DMS114 treated with DMSO at 0.1 percent for 48 hours (cell line): ENCODE measurements around the gene UST.
"Not testable (repeated sequence)": the region's sequence is repeated elsewhere in the genome, so short reads cannot be mapped to it uniquely, and the experiment has no call there.

Source experiments
- DNase-seq: peaks from one replicate; lab custom pipeline; 2025; ENCODE audit not compliant: unreplicated experiment; lab: John Stamatoyannopoulos, UW

UST gene

DNA sequence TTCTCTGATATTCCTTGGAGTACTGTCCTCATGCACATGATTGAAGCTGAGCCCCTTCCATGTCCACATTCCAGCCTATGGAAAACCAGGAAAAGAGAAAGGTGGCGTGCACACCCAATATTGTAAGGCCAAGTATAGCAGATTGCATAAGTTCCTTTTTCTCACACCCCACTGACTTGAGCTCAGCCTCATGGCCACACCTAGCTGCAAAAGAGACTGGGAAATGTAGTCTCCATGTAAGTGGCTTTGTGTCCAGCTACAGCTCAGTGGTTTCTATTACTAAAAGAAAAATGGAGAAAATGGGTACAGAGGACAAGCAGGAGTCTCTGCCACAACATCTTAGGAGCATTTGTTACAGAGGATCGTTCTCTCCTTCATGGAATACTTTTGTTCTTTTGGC, 10.8 kb upstream of the UST start:
- no peak for DNase-seq

DNA sequence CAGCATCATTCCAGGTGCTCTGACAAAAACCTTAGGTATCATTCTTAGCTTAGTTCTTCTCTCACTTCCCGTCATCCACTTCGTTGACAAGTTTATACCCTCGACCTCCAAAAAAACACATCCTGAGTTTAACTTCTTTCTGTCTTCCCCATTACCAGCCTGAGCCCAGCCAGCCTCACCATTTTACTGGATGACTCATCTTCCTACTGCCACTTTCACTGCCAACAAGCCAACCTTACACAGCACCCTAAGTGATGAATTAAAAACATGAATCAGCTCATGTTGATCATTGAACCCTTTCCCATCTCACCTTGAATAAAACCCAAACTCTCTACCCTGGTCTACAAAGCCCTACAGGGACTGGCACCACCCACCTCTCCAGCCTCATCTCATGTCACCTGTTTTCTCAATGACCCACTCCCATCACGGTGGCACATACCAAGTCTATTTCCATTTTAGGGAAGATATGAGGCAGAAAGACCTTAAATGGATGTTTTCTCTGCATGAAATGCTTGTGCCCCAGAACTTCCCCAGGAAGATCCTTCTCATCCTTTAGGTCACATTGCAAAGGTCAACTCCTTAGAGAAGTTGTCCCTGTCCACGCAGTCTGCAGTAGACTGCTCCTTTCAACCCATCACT, 9.9 kb upstream of the UST start:
- no peak for DNase-seq

- DNase-seq, result no peak
These were observed 9.0 kb upstream of the UST start for GRCh38 chr6:148737806-148738205.

DNA sequence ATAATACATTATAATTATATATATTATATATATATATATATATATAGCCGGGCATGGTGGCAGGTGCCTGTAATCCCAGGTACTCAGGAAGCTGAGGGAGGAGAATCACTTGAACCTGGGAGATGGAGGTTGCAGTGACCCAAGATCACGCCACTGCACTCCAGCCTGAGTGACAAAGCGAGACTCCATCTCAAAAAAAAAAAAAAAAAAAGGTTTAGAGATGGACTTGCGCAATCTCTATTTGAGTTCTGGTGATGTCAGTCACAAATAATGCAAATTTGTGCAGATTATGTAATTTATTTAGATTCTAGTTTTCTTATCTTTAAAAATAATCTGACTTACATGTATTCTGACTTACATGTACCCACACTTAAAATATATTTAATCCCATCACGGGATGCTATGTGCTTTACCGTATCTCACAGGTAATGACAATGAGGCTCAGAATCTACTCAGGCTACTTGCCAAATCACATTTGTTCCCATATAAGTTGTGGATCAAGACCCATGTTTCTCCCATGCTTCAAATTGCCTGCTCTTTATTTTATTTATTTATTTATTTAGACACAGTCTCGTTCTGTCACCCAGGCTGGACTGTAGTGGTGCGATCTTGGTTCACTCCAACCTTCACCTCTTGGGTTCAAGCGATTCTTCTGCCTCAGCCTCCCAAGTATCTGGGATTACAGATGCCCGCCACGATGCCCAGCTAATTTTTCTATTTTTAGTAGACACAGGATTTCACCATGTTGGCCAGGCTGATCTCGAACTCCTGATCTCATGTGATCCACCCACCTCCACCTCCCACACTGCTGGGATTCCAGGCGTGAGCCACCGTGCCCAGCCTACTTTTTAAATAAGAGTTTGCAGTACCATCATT, 7.6 kb upstream of the UST start:
- DNase-seq, result no peak

- no peak for DNase-seq
These were observed 7.1 kb upstream of the UST start for GRCh38 chr6:148739822-148740128.

DNA sequence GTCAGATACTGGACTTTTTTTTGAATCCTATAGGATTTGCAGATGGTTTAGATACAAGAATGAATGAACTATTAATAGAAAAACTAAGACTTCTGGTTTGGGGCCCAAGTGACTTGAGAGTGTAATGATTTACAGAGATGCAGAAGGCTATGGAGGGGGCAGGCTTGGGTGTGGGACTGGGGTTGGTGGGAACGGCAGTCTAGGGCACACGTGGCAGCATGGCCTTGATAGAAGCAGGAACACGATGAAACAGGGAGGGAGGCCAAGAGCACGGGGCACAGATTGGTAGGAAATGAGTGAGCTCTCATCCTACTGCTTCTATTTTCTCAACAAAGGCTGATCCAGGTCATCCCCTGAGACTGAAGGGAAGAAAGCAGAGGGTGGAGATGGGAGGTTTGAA, 3.4 kb upstream of the UST start:
- DNase-seq, result no peak

DNA sequence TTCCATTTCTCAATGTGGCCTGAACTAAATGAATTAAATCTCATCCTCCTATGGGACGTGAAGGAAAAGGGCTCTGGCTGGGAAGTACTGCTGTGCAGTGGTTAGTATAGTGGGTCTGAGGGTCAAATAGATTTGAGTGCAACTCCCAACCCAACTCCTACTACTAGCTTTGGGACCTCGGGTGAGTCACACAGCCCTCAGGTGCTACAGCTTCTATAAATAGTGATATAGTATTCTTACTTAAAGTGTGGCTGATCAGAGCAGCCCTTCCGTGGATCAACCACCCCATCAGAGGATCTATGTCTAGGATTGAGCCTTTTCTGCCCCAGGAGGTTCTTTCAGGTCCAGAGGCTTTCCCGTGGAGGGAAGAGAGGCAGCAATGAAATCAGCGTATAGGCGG, 904 bp upstream of the UST start:
- DNase-seq, result no peak

GRCh38 chr6:148747145-148747470, 278 bp downstream of the UST start:
- no peak for DNase-seq

GRCh38 chr6:148747471-148748165, 788 bp downstream of the UST start:
- DNase-seq, result no peak

- no peak for DNase-seq
These were observed 2.8 kb downstream of the UST start for GRCh38 chr6:148749674-148750073.

DNA sequence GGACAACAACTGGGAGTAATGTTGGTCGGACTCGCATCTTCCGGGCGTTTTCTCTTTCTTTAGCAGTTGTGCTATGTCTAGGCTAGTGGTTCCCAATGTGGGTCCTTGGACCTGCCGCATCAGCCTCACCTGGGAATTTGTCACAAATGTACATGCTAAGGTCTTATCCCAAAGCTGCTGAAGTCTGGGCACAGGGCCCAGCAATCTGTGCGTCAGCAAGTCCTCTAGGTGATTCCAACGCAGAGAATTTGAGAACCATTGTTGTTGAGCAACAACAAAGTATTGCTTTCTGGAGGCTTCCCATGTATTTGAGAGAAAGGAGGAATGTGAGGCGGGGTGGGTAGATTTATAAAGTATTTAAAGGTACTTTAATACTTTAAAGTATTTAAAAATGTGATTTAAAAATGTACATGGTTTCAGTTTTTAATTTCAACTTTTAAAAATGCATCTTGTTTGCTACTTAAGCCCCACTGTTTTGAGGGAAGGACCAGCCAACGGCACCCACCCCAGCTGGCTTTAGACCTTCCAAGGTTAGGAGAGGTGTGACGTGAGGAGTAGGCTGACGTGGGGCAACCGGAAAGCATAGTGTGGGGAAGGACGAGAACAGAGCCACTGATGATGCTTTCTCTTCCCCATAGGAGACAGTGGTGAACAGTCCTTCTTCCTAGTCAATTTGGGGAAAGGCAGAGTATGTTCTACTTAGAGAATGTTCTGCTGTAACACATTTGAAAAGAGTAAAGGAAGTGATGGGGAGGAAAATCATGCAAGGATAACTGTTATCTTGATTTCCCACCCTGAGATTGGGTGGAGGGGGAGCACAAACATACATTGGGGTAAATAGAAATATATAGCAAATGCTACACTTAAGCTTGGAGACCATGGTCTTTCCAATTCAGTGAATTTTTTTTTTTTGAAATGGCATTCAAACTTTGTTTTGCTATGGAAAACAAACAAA, 4.3 kb downstream of the UST start:
- DNase-seq, result no peak

- DNase-seq, result no peak
These were observed 5.0 kb downstream of the UST start for GRCh38 chr6:148751793-148752170.

DNA sequence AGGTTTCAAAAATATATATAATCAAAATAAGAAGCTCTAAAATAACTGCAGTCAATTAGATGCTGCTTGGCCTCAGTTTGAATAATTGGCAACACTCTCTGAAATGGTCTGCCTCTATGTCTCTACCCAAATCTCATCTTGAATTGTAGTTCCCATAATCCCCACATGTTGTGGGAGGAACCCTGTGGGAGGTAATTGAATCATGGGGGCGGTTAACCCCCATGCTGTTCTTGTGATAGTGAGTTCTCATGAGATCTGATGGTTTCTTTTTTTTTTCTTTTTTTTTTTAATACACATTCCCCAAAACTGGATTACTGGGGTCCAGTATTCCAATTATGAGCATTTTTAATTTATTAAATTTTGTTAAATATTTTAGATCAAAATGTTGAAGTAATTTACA, 8.5 kb downstream of the UST start:
- not testable (repeated sequence) for DNase-seq

DNA sequence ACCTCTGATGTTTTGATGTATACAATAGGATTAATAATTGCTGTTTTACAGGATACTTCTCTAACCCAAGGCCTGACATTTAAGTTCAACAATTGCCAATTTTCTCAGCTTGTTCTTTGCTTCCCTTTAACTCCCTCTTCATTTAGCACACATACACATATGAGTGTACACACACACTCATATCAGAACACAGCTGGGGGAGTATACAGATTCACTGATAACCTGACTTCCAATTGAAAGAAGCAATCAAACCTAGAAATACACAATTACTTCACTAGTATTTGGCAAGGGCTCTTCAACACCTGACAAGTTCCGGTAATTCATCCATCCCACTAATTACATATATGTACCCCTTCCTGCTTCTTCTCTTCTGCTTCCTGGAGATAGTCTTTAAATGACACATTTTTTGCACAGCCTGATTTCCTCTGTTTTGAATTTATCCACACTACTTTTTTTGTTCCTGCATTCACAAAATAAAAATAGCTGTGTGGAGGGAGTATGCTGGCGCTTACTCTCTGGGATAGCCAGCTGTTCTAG, 11.2 kb downstream of the UST start:
- no peak for DNase-seq

DNA sequence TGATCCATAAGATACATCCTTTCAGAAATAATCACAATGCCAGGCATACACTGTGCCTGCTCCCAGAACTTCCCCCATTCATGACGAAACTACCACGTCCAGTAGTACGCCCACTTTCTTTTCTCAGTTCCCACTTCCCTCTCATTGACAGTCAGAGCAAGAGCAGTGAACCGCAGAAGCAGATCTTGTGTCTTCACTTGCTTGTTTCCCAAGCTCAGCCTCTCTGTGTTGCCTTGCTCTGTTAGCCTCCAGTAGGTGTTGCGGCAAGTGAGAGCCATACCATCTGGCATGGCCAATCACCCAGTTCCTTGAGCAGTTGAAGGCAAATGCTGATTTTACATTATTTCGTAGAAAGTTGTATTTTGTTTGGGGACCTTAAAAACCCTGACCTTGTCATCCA, 11.7 kb downstream of the UST start:
- DNase-seq, result no peak

GRCh38 chr6:148760258-148760534, 13.4 kb downstream of the UST start:
- DNase-seq, result no peak

DNA sequence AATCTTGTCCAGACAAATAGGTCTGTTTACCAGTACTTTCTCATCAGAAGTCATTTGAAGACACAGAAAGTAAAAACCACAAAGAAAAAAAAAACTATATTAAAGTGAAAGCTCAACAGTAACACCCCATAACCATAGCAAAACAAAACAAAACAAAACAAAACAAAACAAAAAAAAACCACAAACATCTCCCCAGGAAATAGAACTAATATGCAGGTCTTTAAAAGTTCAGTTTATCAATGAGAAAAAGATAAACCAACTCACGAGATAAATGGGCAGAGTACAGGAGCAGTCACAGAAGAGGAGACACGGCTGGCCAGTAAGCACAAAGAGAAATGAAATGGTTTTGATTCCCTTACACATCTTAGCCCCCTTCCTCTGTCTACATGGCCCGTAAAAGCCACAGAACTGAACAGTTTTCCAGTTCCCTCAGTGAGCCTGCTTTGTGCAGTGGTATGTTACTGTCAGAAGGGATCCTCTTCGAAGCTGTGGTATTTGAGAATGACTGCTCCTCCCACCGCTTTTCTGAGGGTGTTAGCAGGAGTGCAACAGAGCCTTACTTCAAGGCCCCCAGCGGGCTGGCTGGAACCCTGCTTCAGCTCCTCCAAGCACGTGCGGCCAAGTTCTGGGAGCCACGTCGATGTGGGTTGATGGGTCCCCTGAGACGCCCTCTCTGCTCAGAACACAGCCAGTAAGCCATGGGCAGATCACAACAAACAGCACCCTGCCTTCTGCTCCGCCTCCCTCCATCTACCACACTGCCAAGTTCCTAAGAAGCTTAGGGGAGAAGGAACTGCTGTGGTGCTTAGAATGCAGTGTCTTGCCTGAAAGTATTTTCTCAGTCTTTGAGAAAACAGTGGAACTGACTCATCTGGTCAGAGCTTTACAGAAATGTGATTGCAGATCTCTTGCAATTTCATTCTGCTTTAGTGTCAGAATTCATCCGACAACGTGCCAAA, 14.0 kb downstream of the UST start:
- no peak for DNase-seq

- DNase-seq, result no peak
These were observed 14.7 kb downstream of the UST start for GRCh38 chr6:148761527-148762011.

GRCh38 chr6:148762231-148762630, 15.4 kb downstream of the UST start:
- DNase-seq, result no peak
